ENCODE measurements around the gene RORC.
"Not testable (repeated sequence)": the region's sequence is repeated elsewhere in the genome, so short reads cannot be mapped to it uniquely, and the experiment has no call there.

Gene RORC

GRCh38 chr1:151777317-151777716 is 54.3 kb downstream of the RORC start:
- FAIRE-seq, result no peak
- no peak for TF ChIP-seq POLR2A (IDR thresholded peaks at IDR 0.05; ENCODE audit: low read depth, low read length)
- no peak for TF ChIP-seq TAF1 (IDR thresholded peaks at IDR 0.05; ENCODE audit: borderline replicate concordance, low read depth, low read length)
- no peak for TF ChIP-seq POLR2AphosphoS5 (IDR thresholded peaks at IDR 0.05; ENCODE audit: low read depth, low read length)
- no peak for DNase-seq (ENCODE audit: insufficient read length)

- DNase-seq (ENCODE audit: insufficient read length) (no peak), FAIRE-seq (no peak)
- no peak for TF ChIP-seq TAF1 (IDR thresholded peaks at IDR 0.05; ENCODE audit: borderline replicate concordance, low read depth, low read length)
- TF ChIP-seq POLR2A (IDR thresholded peaks at IDR 0.05; ENCODE audit: low read depth, low read length), result no peak
- no peak for TF ChIP-seq POLR2AphosphoS5 (IDR thresholded peaks at IDR 0.05; ENCODE audit: low read depth, low read length)
These were observed 54.9 kb downstream of the RORC start for GRCh38 chr1:151776665-151777062.

- TF ChIP-seq POLR2AphosphoS5 (IDR thresholded peaks at IDR 0.05; ENCODE audit: low read depth, low read length) (no peak), TAF1 (IDR thresholded peaks at IDR 0.05; ENCODE audit: borderline replicate concordance, low read depth, low read length) (no peak), POLR2A (IDR thresholded peaks at IDR 0.05; ENCODE audit: low read depth, low read length) (no peak)
- DNase-seq (ENCODE audit: insufficient read length), result no peak
- no peak for FAIRE-seq
These were observed 55.5 kb downstream of the RORC start for GRCh38 chr1:151775894-151776664.

- TF ChIP-seq POLR2AphosphoS5 (IDR thresholded peaks at IDR 0.05; ENCODE audit: low read depth, low read length), result no peak
- no peak for TF ChIP-seq TAF1 (IDR thresholded peaks at IDR 0.05; ENCODE audit: borderline replicate concordance, low read depth, low read length)
- TF ChIP-seq POLR2A (IDR thresholded peaks at IDR 0.05; ENCODE audit: low read depth, low read length), result no peak
- DNase-seq (ENCODE audit: insufficient read length) (no peak), FAIRE-seq (no peak)
These were observed 57.2 kb downstream of the RORC start for GRCh38 chr1:151774256-151774922.

GRCh38 chr1:151773702-151774101 is 57.9 kb downstream of the RORC start:
- FAIRE-seq (no peak), DNase-seq (ENCODE audit: insufficient read length) (no peak)
- TF ChIP-seq POLR2A (IDR thresholded peaks at IDR 0.05; ENCODE audit: low read depth, low read length) (no peak), POLR2AphosphoS5 (IDR thresholded peaks at IDR 0.05; ENCODE audit: low read depth, low read length) (no peak), TAF1 (IDR thresholded peaks at IDR 0.05; ENCODE audit: borderline replicate concordance, low read depth, low read length) (no peak)

GRCh38 chr1:151769270-151769669 is 62.3 kb downstream of the RORC start:
- not testable (repeated sequence) for FAIRE-seq; DNase-seq (ENCODE audit: insufficient read length)

GRCh38 chr1:151768351-151769066 is 63.1 kb downstream of the RORC start:
- not testable (repeated sequence) for FAIRE-seq; DNase-seq (ENCODE audit: insufficient read length)

GRCh38 chr1:151763990-151764389 is 67.6 kb downstream of the RORC start:
- no peak for TF ChIP-seq TAF1 (IDR thresholded peaks at IDR 0.05; ENCODE audit: borderline replicate concordance, low read depth, low read length)
- TF ChIP-seq POLR2A (IDR thresholded peaks at IDR 0.05; ENCODE audit: low read depth, low read length), result no peak
- TF ChIP-seq POLR2AphosphoS5 (IDR thresholded peaks at IDR 0.05; ENCODE audit: low read depth, low read length), result no peak
- no peak for DNase-seq (ENCODE audit: insufficient read length)
- peak; percentile 54 for FAIRE-seq

- FAIRE-seq (peak; percentile 89), DNase-seq (ENCODE audit: insufficient read length) (peak; percentile 94)
- TF ChIP-seq TAF1 (IDR thresholded peaks at IDR 0.05; ENCODE audit: borderline replicate concordance, low read depth, low read length) (peak; percentile 72), POLR2AphosphoS5 (IDR thresholded peaks at IDR 0.05; ENCODE audit: low read depth, low read length) (peak; percentile 82), POLR2A (IDR thresholded peaks at IDR 0.05; ENCODE audit: low read depth, low read length) (peak; percentile 81)
These were observed 68.4 kb downstream of the RORC start, which contains the start of gene MRPL9 for GRCh38 chr1:151762941-151763921. Gene MRPL9, minus strand, starts transcription at chr1:151763496. Its CDS starts 17 bp downstream, at chr1:151763479.

- no peak for DNase-seq (ENCODE audit: insufficient read length)
- no peak for FAIRE-seq
These were observed 70.8 kb downstream of the RORC start for GRCh38 chr1:151760597-151761385.

More at GRCh38 chr1:151760597-151761385, 70.8 kb downstream of the RORC start:
- TF ChIP-seq POLR2AphosphoS5 (IDR thresholded peaks at IDR 0.05; ENCODE audit: low read depth, low read length) (no peak), POLR2A (IDR thresholded peaks at IDR 0.05; ENCODE audit: low read depth, low read length) (no peak), TAF1 (IDR thresholded peaks at IDR 0.05; ENCODE audit: borderline replicate concordance, low read depth, low read length) (no peak)

All from GM12892 (cell line).